HPDE6-E6E7 (cell line): ENCODE data around the gene CUEDC2.
A peak's percentile ranks its signal among the peaks of the same experiment; 100 is the strongest.

Experiments
- DNase-seq: peaks from one replicate; pipeline ENCODE4 v3.0.0; 2011; ENCODE audit warnings: missing footprints; ENCODE audit errors: extremely low spot score

Gene CUEDC2

GRCh38 chr10:102424916-102425315 lies 7.5 kb downstream of the CUEDC2 start:
- DNase-seq, result no peak

DNA sequence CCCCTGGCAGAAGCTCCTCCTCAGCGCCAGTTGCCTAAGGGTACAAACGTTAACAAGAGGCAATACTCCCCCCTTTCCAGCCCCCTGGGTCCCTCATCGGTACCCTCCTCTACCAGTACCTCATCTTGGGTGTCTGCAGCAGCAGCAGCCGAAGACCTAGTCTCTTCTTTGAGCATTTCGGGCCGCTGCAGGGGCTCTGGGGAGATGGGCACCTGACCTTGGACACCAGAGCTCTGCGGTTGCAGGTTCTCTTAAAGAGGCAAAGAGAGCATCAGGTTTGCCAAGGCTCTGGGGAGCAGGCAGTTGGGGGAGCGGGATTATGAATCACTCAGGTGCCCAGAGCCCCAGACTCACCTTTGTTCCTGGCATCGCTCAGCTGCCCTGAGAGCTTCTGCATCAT lies 8.2 kb downstream of the CUEDC2 start:
- no peak for DNase-seq

DNA sequence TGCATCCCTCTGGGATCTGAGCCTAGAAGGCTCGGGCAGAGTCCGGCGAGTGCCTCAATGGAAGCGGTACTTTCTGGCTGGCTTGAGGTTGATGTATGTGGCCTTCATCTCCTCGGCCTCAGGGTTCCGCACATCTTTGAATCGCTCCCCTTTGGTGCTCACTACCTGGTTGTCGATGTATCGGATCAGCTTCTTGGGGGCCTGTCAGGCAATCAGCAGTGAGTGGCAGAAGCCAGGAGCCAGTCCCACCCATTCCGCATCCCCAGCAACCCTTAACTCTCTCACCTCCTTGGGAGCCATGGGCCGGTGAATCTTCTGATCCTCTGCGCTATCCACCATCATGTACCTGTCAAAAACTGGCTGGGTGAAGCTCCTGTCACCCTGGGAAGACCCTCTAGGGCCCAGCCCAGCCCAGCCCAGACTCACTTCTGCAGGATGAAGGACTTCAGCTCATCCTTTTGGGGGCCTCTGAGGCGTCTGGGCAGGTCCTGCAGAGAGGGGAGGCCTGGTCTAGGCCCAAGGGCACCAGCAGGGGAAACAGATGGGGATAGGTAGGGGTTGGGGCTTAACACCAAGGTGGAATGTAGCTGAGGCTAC lies 8.9 kb downstream of the CUEDC2 start:
- no peak for DNase-seq

DNA sequence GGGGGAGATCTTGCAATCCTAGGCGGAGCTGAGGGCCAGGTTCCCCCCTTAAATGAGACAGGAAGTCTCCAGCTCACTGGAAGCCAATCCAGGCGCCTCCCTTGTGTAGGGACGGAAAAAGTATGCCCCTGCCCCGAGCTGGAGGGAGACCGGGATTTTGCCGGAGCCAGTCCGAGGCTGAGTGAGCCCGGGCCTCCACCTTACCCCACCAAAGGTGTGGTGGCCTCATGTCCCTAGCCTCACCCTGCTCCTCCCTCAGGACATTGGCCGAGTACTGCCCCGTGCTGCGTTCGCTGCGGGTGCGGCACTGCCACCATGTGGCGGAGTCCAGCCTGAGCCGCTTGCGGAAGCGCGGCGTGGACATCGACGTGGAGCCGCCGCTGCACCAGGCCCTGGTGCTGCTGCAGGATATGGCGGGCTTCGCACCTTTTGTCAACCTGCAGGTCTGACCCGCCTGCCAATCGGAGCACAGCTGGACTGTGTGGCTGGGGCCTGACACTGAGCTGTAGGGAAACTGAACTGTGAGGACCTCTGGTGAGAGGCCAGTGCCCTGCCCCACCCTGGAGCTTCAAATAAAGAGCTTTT lies 9.7 kb downstream of the CUEDC2 start:
- peak; percentile 79 for DNase-seq

DNA sequence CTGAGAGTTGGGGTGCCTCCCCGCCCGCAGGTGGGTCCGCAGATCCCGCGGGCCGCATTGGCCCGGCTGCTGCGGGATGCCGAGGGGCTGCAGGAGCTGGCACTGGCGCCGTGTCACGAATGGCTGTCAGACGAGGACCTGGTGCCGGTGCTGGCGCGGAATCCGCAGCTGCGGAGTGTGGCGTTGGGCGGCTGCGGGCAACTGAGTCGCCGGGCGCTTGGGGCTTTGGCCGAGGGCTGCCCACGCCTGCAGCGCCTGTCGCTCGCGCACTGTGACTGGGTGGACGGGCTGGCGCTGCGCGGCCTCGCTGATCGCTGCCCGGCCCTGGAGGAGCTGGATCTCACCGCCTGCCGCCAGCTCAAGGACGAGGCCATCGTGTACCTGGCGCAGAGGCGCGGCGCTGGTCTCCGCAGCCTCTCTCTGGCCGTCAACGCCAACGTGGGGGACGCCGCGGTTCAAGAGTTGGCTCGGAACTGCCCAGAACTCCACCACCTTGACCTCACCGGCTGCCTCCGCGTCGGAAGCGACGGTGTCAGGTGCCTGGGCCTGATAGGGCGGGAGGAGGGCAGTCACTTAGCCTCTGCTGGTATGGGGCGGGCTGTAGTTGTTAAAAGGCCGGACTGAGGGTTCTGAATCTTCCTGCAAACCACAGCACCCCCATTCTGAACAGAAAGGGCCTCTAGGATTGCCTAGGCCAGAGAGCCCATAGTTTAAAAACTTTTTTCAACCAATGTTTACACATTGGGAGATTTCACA lies 10.4 kb downstream of the CUEDC2 start:
- peak; percentile 34 for DNase-seq

DNA sequence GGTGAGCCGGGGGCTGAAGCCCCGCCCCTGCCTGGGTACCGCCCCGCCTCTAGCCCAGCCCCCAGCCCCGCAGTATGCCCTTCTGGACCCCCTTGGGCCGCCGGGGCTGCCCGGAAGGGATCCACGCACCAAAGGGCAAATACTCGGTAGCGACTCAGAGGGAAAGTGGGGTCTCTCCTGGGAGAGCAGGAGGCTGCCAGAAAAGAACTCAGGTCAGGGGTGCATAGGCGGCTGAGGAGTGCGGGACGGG lies 10.9 kb downstream of the CUEDC2 start:
- DNase-seq, result no peak

GRCh38 chr10:102420714-102421506 lies 11.5 kb downstream of the CUEDC2 start, which contains the start of gene FBXL15:
FBXL15 (plus strand) TSS chr10:102420836; CDS start chr10:102421130, 294 bp downstream.
- DNase-seq, result peak; percentile 92

DNA sequence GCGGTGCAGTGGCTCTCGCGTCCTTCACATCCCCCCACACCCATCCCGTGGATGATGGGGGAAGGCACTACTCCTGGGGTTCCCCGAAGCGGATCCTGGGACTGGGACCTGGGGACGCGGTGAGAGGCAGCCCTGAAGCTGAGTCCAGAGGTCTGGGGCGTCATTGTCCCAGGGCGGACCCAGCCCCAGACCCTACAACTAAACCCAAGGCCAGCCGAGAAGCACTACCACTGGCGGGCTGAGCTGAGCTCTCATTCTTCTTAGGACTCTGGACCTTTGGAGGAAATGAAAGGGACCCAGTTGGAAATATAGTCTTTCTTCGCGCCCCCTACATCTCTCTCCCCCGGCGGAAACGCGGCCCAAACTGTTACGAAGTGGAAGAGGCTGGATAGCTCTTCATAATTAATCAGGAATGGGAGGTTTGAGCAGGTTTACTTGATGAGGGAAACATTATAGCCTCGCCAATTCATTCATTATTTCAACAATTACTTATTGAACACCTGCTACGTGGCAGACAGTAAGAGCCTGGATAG lies 12.1 kb downstream of the CUEDC2 start:
- no peak for DNase-seq

- peak; percentile 34 for DNase-seq
Observed at GRCh38 chr10:102419269-102420180, 12.8 kb downstream of the CUEDC2 start.

DNA sequence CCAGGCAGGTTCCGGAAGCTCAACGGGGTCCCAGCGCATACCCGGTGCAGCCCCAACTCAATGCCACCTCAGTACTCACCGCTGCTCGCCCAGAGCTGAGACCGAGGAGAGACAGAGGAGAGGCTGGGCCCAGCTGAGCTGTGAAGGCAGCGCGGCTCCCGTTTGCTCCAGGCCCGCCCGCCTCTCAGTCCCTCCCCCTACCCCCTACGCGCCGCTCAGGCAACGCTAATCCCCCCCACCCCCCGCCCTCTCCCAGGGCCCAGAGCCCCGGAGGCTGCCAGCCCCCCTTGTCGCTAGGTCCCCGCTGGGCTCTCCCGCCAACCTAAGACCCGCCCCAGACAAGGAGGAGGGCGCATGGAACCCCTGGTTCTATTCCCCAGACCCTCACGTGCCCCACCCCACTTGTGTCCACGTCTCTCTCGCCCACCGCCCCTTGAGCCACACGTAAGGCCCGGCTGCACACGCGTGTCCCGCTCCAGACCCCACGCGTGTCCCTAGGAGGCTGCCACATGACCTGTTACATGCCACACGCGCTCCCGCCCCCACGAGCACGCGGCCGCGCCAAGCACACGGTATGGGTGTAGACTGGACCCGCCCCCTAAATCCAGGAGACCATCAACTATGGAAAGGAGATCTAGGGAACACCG lies 13.6 kb downstream of the CUEDC2 start, which contains the start of gene PSD:
PSD (minus strand) TSS at position 164 of the 647 bp plus-strand sequence. CDS start 1,747 bp downstream, outside the sequence.
- no peak for DNase-seq

- no peak for DNase-seq
Observed at GRCh38 chr10:102416695-102417094, 15.7 kb downstream of the CUEDC2 start.

DNA sequence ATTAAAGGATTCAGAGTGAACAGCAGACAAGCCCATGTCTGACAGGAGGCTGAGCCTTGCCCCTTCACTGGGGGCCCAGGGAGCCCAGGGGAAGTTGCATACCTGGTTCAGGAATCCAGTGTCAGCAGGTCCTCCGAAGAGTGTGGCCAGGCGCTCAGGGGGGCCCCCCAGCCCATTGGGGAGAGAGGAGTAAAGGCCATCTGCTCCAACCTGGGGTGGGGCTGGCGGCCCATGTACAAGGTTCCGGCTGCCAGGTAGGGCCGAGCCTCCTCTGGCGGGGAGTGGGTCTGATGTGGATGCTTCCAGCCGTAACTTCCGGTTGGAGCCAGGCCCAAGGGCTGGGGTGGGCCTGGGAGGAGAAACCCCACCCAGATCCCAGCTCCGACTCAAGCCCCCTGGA lies 16.1 kb downstream of the CUEDC2 start:
- DNase-seq, result no peak

GRCh38 chr10:102414749-102415148 lies 17.6 kb downstream of the CUEDC2 start:
- DNase-seq, result no peak

DNA sequence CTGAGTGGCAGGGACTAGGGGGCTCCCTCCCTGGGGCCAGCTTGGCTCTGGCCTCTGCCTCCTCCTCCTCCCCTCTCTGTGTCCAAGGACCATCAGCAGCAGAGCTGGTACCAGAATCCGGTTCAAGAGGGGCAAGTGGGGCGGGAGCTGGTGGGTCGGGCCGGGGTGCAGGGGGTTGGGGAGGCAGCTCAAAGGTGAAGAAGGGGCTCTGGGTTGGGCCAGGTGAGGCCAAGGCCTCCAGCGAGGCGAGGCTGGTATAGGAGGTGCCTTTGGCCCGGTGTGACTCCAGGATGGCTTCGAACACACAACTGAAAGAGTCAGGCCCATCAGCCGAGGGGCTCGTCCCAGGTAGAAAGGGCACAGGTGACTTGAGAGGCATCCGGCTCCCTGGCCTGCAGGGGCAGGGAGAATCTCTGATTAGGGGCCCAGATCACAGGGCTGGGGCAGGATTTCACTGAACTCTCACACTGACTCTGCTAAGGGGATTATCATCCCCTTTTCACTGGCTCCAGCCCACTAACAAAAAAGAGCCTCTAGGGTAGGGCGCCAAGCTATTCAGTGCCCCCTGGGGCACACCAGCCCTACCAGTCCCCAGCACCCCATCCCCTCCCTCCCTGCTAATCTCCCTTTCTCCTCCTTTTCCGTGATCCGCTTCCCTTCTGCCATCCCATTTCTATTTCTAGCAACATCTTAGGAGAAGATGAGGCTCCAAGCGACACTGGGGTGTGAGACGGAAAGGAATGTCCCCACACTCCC lies 18.4 kb downstream of the CUEDC2 start:
- DNase-seq, result no peak

DNA sequence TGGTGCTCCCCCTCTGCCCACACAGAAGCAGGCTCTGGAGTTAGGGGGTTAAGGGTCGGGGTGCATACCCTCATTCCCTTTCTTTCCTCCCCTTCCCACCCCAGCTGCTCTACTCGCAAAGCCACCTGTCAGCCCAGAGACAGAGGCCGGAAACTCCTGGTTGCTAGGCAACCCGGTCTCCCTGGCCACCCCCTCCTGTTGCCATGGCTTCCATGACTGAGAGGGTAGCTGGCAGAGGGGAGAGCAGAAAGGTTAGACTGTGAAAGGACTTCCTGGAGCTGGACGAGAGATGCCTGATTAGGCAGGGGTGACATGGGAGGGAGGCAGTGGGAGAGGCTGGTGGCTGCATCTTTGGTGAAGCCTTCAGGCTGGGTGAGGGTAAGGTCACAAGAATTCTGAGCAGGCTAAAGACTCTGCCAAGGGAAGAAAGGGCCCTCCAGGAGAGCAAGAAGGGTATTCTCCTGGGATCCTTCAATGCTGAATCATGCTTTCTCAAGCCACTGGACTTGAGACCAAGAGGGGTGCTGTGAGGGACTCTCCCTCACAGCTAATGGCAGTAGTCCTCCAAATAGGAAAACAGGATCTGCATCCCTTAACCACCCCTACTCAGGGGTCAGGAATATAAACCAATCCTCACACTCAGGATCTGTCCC lies 19.2 kb downstream of the CUEDC2 start:
- DNase-seq, result no peak

GRCh38 chr10:102412293-102412692 lies 20.1 kb downstream of the CUEDC2 start:
- DNase-seq, result no peak

GRCh38 chr10:102411341-102412255 lies 20.8 kb downstream of the CUEDC2 start:
- DNase-seq, result no peak

GRCh38 chr10:102410429-102411073 lies 21.8 kb downstream of the CUEDC2 start:
- DNase-seq, result no peak
